HEK293 (cell line): ENCODE results near the gene SEC22C.

ENCODE experiments used
- YY2 ChIP-seq: fragments of 450-650 bp; formaldehyde crosslinking; IDR thresholded peaks from 2 replicates; pipeline ENCODE4 v1.5.1; 2016; ENCODE audit warnings: missing biosample characterization, missing genetic modification characterization
- ZNF24 ChIP-seq: fragments of 450-650 bp; formaldehyde crosslinking; IDR thresholded peaks from 2 replicates; pipeline ENCODE4 v1.5.1; 2016; ENCODE audit warnings: missing biosample characterization, missing genetic modification characterization
- TF ChIP-seq, protein P1 (sequence below): fragments of 450-650 bp; formaldehyde crosslinking; IDR thresholded peaks from 2 replicates; pipeline ENCODE4 v1.5.1; 2016; ENCODE audit warnings: missing biosample characterization, missing genetic modification characterization

DNA sequence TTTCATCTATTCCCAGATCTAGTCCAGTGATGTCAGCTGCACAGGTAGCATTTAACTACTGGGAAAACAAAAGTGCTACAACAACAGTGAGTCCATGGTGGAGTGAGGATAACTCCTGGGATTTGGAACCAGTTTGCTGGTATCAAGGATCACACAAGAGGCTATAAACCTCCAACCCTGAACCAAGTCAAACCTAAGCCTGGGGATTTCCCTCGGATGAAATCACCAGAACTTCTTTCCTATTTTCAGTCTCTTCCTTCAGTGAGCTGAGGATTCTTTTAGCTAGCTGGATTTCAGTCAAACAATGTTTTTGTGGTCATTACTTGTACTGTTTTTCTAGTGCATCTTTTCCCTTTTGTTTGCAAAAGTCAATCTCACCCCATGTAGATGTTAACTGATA, 31.5 kb downstream of the SEC22C start:
- TF ChIP-seq YY2 (tag by site-specific recombination) (no peak), ZNF24 (tag by site-specific recombination) (no peak)
- TF ChIP-seq, protein P1, sequence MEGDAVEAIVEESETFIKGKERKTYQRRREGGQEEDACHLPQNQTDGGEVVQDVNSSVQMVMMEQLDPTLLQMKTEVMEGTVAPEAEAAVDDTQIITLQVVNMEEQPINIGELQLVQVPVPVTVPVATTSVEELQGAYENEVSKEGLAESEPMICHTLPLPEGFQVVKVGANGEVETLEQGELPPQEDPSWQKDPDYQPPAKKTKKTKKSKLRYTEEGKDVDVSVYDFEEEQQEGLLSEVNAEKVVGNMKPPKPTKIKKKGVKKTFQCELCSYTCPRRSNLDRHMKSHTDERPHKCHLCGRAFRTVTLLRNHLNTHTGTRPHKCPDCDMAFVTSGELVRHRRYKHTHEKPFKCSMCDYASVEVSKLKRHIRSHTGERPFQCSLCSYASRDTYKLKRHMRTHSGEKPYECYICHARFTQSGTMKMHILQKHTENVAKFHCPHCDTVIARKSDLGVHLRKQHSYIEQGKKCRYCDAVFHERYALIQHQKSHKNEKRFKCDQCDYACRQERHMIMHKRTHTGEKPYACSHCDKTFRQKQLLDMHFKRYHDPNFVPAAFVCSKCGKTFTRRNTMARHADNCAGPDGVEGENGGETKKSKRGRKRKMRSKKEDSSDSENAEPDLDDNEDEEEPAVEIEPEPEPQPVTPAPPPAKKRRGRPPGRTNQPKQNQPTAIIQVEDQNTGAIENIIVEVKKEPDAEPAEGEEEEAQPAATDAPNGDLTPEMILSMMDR (tag by site-specific recombination) = no peak
